GM12878 (cell line): ENCODE measurements around the gene ASTL. TPM values are rescaled to one million over a fixed set of nuclear protein-coding genes. Genes with fewer than 3 reads are reported as not detected.

ENCODE experiments used
- ATAC-seq: fragments of 200-7000 bp; cut with Tn5 transposase; 3 replicates; pipeline ENCODE4 v1.9.1; 2020; ENCODE audit warnings: mild to moderate bottlenecking, moderate library complexity
- BruUV-seq: library from RNA; stranded (reverse); fragments of 400-500 nt; replicated peaks from 2 replicates; lab custom pipeline; 2021; lab: Mats Ljungman, UMichigan
- CTCF ChIA-PET: fragments of 300-600 bp; sonication (Branson Sonifier 250); formaldehyde crosslinking; extraction: SDS; loops from one replicate; lab custom pipeline; 2021; ENCODE audit warnings: inconsistent platforms; lab: Yijun Ruan, JAX
- POLR2A ChIA-PET: fragments of 350-600 bp; formaldehyde crosslinking; extraction: SDS; loops from one replicate; lab custom pipeline; 2021; ENCODE audit warnings: inconsistent platforms; lab: Charles Lee
- RAD21 ChIA-PET: fragments of 300-600 bp; sonication (Branson Sonifier 250); formaldehyde crosslinking; loops from one replicate; lab custom pipeline; 2023; ENCODE audit warnings: antibody characterized with exemption; ENCODE audit not compliant: unreplicated experiment; lab: Charles Lee
- SMC1A ChIA-PET: fragments of 300-600 bp; sonication (Branson Sonifier 250); formaldehyde crosslinking; loops from one replicate; lab custom pipeline; 2023; ENCODE audit not compliant: unreplicated experiment, uncharacterized antibody; lab: Charles Lee
- DNase-seq: peaks from one replicate; pipeline ENCODE4 v3.0.0-alpha.2; 2011; ENCODE audit warnings: low read depth, low spot score
- FAIRE-seq: peaks from 3 replicates; lab custom pipeline; 2011; peaks lifted over from hg19 to GRCh38; lab: Jason Lieb, UNC
- H2AFZ ChIP-seq: 2 replicates; pipeline ENCODE4 v1.6.0; 2011; ENCODE audit warnings: low read depth, low read length, control low read depth; ENCODE audit not compliant: control insufficient read depth
- H3K27ac ChIP-seq: 2 replicates; pipeline ENCODE4 v1.5.1; 2011; ENCODE audit warnings: control low read depth; ENCODE audit not compliant: control insufficient read depth, insufficient read depth
- H3K27me3 ChIP-seq, 2 experiments: replicated peaks in 1 of 2; 2 replicates each; pipeline versions ENCODE4 v1.6.0 to v1.6.1; 2011; ENCODE audit warnings: low read length in 1 of 2; ENCODE audit not compliant: control insufficient read depth in 2 of 2, insufficient read depth in 2 of 2
- H3K36me3 ChIP-seq, 2 experiments: 2 replicates each; pipeline ENCODE4 v1.5.1; 2011; ENCODE audit warnings: low read length in 1 of 2; ENCODE audit not compliant: control insufficient read depth in 2 of 2, insufficient read depth in 2 of 2
- H3K4me1 ChIP-seq: 2 replicates; pipeline ENCODE4 v1.6.1; 2011; ENCODE audit warnings: mild to moderate bottlenecking, low read length, moderate library complexity, mixed read lengths; ENCODE audit not compliant: control insufficient read depth, insufficient read depth
- H3K4me2 ChIP-seq: 2 replicates; pipeline ENCODE4 v1.6.0; 2011; ENCODE audit warnings: control low read depth; ENCODE audit not compliant: control insufficient read depth, insufficient read depth
- H3K4me3 ChIP-seq: fragments of 200-600 bp; sonication (generic); 2 replicates; pipeline ENCODE4 v1.5.1; 2016
- H3K79me2 ChIP-seq: 2 replicates; pipeline ENCODE4 v1.6.0; 2011; ENCODE audit warnings: low read length; ENCODE audit not compliant: control insufficient read depth, insufficient read depth
- H3K9ac ChIP-seq: 2 replicates; pipeline ENCODE4 v1.8.0; 2011; ENCODE audit warnings: low read length, control low read depth, mixed read lengths; ENCODE audit not compliant: control insufficient read depth, insufficient read depth
- H3K9me3 ChIP-seq: replicated peaks from 3 replicates; pipeline ENCODE4 v1.5.1; 2011; ENCODE audit warnings: mild to moderate bottlenecking, low read length; ENCODE audit not compliant: control insufficient read depth, insufficient read depth
- H4K20me1 ChIP-seq: 2 replicates; pipeline ENCODE4 v1.6.0; 2011; ENCODE audit not compliant: control insufficient read depth, insufficient read depth
- BACH1 ChIP-seq: fragments of 450-650 bp; IDR thresholded peaks from 2 replicates; pipeline ENCODE4 v1.6.1; 2017; ENCODE audit warnings: mild to moderate bottlenecking, borderline replicate concordance
- CBFB ChIP-seq: IDR thresholded peaks from 2 replicates; pipeline ENCODE4 v1.6.1; 2016; ENCODE audit warnings: antibody characterized with exemption, low read depth
- CEBPB ChIP-seq, 2 experiments: fragments of 150-350 bp in 1 of 2; IDR thresholded peaks; 2 replicates each; pipeline ENCODE4 v1.6.1; 2012 to 2014; ENCODE audit warnings: low read depth in 2 of 2, low read length in 2 of 2, borderline replicate concordance in 1 of 2, inconsistent platforms in 1 of 2
- CHD1 ChIP-seq: IDR thresholded peaks from 2 replicates; pipeline ENCODE4 v1.6.1; 2012; ENCODE audit warnings: low read depth, low read length, improper control_type of control experiment
- FOS ChIP-seq: IDR thresholded peaks from 3 replicates; pipeline ENCODE4 v1.6.1; 2011; ENCODE audit warnings: borderline replicate concordance; ENCODE audit not compliant: insufficient read length; ENCODE audit errors: extremely low read depth
- HDAC2 ChIP-seq: fragments of 200-600 bp; sonication (generic); IDR thresholded peaks from 2 replicates; pipeline ENCODE4 v1.6.1; 2017
- IRF4 ChIP-seq: IDR thresholded peaks from 2 replicates; pipeline ENCODE4 v1.6.1; 2011; ENCODE audit warnings: low read depth, low read length
- IRF5 ChIP-seq: fragments of 450-650 bp; IDR thresholded peaks from 2 replicates; pipeline ENCODE4 v1.6.1; 2017; ENCODE audit warnings: borderline replicate concordance
- MEF2A ChIP-seq: IDR thresholded peaks from 2 replicates; pipeline ENCODE4 v1.6.1; 2011; ENCODE audit warnings: low read depth, mild to moderate bottlenecking, low read length, moderate library complexity; ENCODE audit not compliant: insufficient read depth
- MEF2B ChIP-seq: fragments of 450-650 bp; IDR thresholded peaks from 2 replicates; pipeline ENCODE4 v1.6.1; 2018; ENCODE audit warnings: mild to moderate bottlenecking, moderate library complexity; ENCODE audit not compliant: partially characterized antibody, poor library complexity, severe bottlenecking
- MLLT1 ChIP-seq: fragments of 450-650 bp; IDR thresholded peaks from 2 replicates; pipeline ENCODE4 v1.6.1; 2016; ENCODE audit warnings: mild to moderate bottlenecking
- NBN ChIP-seq: fragments of 450-650 bp; IDR thresholded peaks from 2 replicates; pipeline ENCODE4 v1.6.1; 2016
- NFIC ChIP-seq: IDR thresholded peaks from 2 replicates; pipeline ENCODE4 v1.6.1; 2012; ENCODE audit warnings: low read depth, mild to moderate bottlenecking, inconsistent platforms, low read length, moderate library complexity
- SP1 ChIP-seq: IDR thresholded peaks from one replicate; pipeline ENCODE4 v1.6.1; 2011; ENCODE audit warnings: low read depth, low read length
- SRF ChIP-seq, 2 experiments: IDR thresholded peaks; 2 replicates each; pipeline ENCODE4 v1.6.1; 2011; ENCODE audit warnings: low read depth in 2 of 2, low read length in 2 of 2, mild to moderate bottlenecking in 1 of 2, moderate library complexity in 1 of 2
- TCF3 ChIP-seq: IDR thresholded peaks from 2 replicates; pipeline ENCODE4 v1.6.1; 2012; ENCODE audit warnings: low read depth, mild to moderate bottlenecking, low read length, borderline replicate concordance; ENCODE audit not compliant: insufficient read depth
- YBX1 ChIP-seq: fragments of 450-650 bp; IDR thresholded peaks from 2 replicates; pipeline ENCODE4 v1.6.1; 2016; ENCODE audit warnings: antibody characterized with exemption
- WGBS: methylation state at CpG from one replicate; pipeline ENCODE4 v1.1.6; 2016; ENCODE audit warnings: low lambda C conversion rate; ENCODE audit not compliant: insufficient replicate concordance, insufficient coverage; ENCODE audit errors: missing lambda C conversion rate; 5-methylcytosine and 5-hydroxymethylcytosine counted together
- in situ Hi-C: fragments of 300-500 bp; cut with MboI; formaldehyde crosslinking; loops from 9 replicates; pipeline ENCODE4 v1.14.3; 2018; ENCODE audit warnings: mixed read lengths
- intact Hi-C: fragments of 100-400 bp; cut with micrococcal nuclease; formaldehyde crosslinking; loops from one replicate; pipeline ENCODE4 v1.14.2; 2022; ENCODE audit not compliant: unreplicated experiment
- polyA plus RNA-seq, 11 experiments: library from polyadenylated mRNA; depleted of rRNA in 4 of 11; unstranded in 6 of 11; stranded (reverse) in 5 of 11; fragments of >200 nt; fragmentation: Nextera tagmentation in 4 of 11; fragmentation: Illumina TruSeq in 1 of 11; extraction: Ambion mirVana in 4 of 11; extraction: Trizol in 1 of 11; gene quantifications; 1 replicate in 1 of 11; 2 replicates in 10 of 11; pipeline versions ENCODE4 v1.2.1 to v1.2.3, GENCODE V29; 2011 to 2016; ENCODE audit warnings: inconsistent platforms in 2 of 11, missing spikeins in 2 of 11, low read depth in 1 of 11
- total RNA-seq, 4 experiments: library from RNA; depleted of rRNA in 3 of 4; stranded (reverse); fragments of >200 nt in 3 of 4; fragmentation: Illumina TruSeq in 1 of 4; extraction: Trizol in 1 of 4; gene quantifications; 2 replicates each; pipeline versions ENCODE4 v1.2.1 to v1.2.3, GENCODE V29; 2013 to 2021
- TF ChIP-seq, protein P1 (sequence below): IDR thresholded peaks from 2 replicates; pipeline ENCODE4 v1.6.1; 2012; ENCODE audit warnings: low read depth, low read length, improper control_type of control experiment

The ASTL gene
- total and polyA plus RNA-seq, 10 of the 15 experiments (the other 5 are each of a cell fraction or from before 2014, with no cell fraction given) = 0.18 to 1.0 (median 0.38) TPM; not detected in 4

DNA sequence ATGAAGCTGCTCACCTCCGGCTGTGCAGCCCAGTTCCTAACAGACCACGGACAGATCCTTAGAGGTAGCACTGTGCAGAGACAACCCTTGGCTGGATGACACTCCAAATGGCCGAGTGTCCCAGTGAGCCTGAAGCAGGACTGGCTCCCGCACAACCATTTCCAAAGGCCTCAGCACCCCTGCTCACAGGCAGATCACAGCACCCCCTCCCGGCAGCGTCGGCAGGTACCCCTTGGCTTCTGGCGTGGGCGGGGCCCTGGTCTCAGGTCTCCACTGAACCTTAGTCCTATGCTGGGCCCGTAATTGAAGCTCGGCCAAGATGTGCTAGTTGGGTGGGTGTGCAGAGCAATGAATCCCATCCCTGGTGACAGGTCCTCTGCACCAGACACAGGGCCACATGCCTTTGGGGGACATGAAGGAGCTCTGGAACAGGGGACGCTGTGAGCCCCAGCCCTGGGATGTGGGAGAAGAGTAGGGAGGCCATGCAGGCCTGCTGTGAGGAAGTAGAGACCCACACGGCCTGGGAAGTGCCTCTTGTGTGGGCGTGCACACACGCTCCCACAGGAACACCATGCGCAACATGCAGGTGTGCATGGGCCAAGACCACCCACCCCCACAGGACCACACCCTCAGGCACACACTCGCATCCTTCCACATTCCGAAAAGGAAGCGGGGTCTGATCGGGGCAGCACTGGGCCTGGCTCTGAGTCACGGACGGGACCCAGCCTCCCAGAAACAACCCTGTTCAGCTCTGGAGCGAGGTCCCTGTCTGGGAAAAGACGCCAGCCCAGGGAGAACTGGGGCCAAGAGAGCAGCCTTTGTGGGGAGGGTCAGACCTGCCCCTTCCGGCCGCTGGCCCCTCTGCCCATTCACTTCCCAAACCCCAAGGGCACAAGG is 4.2 kb upstream of the ASTL start:
- H3K27ac ChIP-seq = peak overlapping the region; percentile 1; the same call in 1 of the 2 replicates
- intact Hi-C loops = no loop called here
- H3K36me3 ChIP-seq = peaks cover 7% of the 10 kb centered on the region in 2 experiments; a peak in 2 of 4 replicates
- RAD21 ChIA-PET = interaction anchor here (0.7 to 18.1 kb wide), 11 partner anchors 11 to 119 kb away, joined by 3 to 463 read pairs (median 4); partner anchors contain the start of gene STARD7
- DNase-seq = no peak
- FAIRE-seq = peak; percentile 68
- peaks cover 29% of the 10 kb centered on the region for H3K79me2 ChIP-seq
- POLR2A ChIA-PET = interaction anchor here (1.2 to 9.5 kb wide), 6 partner anchors 16 to 66 kb away, joined by 4 to 161 read pairs (median 13); partner anchors contain the start of gene STARD7
- peaks cover 33% of the 10 kb centered on the region for H3K4me1 ChIP-seq
- WGBS = 30% methylated on average over 26 of the region's 26 CpGs
- H4K20me1 ChIP-seq = no peaks in the 10 kb centered on the region
- peak overlapping the region; percentile 95 for H3K4me2 ChIP-seq
- peak overlapping the region; percentile 92 for H3K4me3 ChIP-seq
- H3K27me3 ChIP-seq = no peaks in the 10 kb centered on the region; a peak in 1 of 4 replicates
- H3K9me3 ChIP-seq = no peaks in the 10 kb centered on the region
- H3K9ac ChIP-seq = peak overlapping the region; percentile 84
- SMC1A ChIA-PET = interaction anchor here (0.6 to 14.4 kb wide), 14 partner anchors 10 to 1430 kb away, joined by 3 to 338 read pairs (median 3); no protein-coding TSS in a partner anchor
- CTCF ChIA-PET = interaction anchor here (0.7 to 14.4 kb wide), 19 partner anchors 9 to 178 kb away, joined by 3 to 535 read pairs (median 6); no protein-coding TSS in a partner anchor
- in situ Hi-C loops = loop anchor here (5.0 kb wide), 2 partner anchors 35 to 120 kb away; no protein-coding TSS in a partner anchor
- ATAC-seq = peak; percentile 13
- no peak overlapping the region for H2AFZ ChIP-seq
- no TSS peak for BruUV-seq
- TF ChIP-seq HDAC2 (no peak), FOS (no peak), MLLT1 (peak; percentile 90), NFIC (no peak), SRF (IDR thresholded peaks at IDR 0.05; ENCODE audit: low read depth in 2 of 2, low read length in 2 of 2) (no peak), IRF4 (peak; percentile 10; the same call in 1 of the 2 replicates), IRF5 (no peak), MEF2A (0 out of 2 replicates have a peak, but pooled peaks have one; percentile 13), BACH1 (peak; percentile 93), SP1 (no peak), NBN (peak; percentile 77), MEF2B (peak; percentile 23), CEBPB (IDR thresholded peaks at IDR 0.05; ENCODE audit: borderline replicate concordance in 1 of 2, low read depth in 2 of 2, low read length in 2 of 2) (no peak), TCF3 (peak; percentile 89), CHD1 (peak; percentile 73; the same call in 1 of the 2 replicates), YBX1 (no peak), CBFB (no peak; the same call in 1 of the 2 replicates)
- TF ChIP-seq, protein P1, sequence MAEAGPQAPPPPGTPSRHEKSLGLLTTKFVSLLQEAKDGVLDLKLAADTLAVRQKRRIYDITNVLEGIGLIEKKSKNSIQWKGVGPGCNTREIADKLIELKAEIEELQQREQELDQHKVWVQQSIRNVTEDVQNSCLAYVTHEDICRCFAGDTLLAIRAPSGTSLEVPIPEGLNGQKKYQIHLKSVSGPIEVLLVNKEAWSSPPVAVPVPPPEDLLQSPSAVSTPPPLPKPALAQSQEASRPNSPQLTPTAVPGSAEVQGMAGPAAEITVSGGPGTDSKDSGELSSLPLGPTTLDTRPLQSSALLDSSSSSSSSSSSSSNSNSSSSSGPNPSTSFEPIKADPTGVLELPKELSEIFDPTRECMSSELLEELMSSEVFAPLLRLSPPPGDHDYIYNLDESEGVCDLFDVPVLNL = 0 out of 2 replicates have a peak, but pooled peaks have one; percentile 6
